Gastrocnemius medialis (tissue), 4 donors: Measurements from ENCODE around the gene SPINK8. TPM values are rescaled to one million over a fixed set of nuclear protein-coding genes. Genes with fewer than 3 reads are reported as not detected.

Experiments
- ATAC-seq, 2 donors: fragments of 150-250 bp; one replicate each; pipeline ENCODE4 v1.9.1; 2016
- DNase-seq, 2 donors: peaks; one replicate each; pipeline ENCODE4 v3.0.0-alpha.2; 2019
- H3K27ac ChIP-seq, 4 donors: fragments of 200-600 bp; sonication (generic); 1 replicate in 1 of 4; 2 replicates in 3 of 4; pipeline ENCODE4 v1.5.1; 2016 to 2018; ENCODE audit warnings: mild to moderate bottlenecking in 2 of 4, moderate library complexity in 1 of 4
- H3K27me3 ChIP-seq, 3 donors: fragments of 200-600 bp; sonication (generic) in 2 of 3; 1 replicate in 1 of 3; 2 replicates in 2 of 3; pipeline versions ENCODE4 v1.5.1 to v1.6.0; 2016 to 2019; ENCODE audit warnings: mild to moderate bottlenecking in 1 of 3, moderate library complexity in 1 of 3
- H3K36me3 ChIP-seq, 2 donors: fragments of 200-600 bp; sonication (generic) in 1 of 2; one replicate each; pipeline ENCODE4 v1.5.1; 2017 to 2018
- H3K4me1 ChIP-seq, 2 donors: fragments of 200-600 bp; sonication (generic) in 1 of 2; one replicate each; pipeline ENCODE4 v1.5.1; 2016 to 2017; ENCODE audit warnings: mild to moderate bottlenecking in 2 of 2
- H3K4me3 ChIP-seq, 4 donors: fragments of 200-600 bp; sonication (generic) in 3 of 4; 1 replicate in 1 of 4; 2 replicates in 3 of 4; pipeline ENCODE4 v1.5.1; 2016 to 2019; ENCODE audit warnings: mild to moderate bottlenecking in 2 of 4
- H3K9me3 ChIP-seq, 3 donors: fragments of 200-600 bp; sonication (generic) in 2 of 3; 1 replicate in 1 of 3; 2 replicates in 2 of 3; pipeline ENCODE4 v1.5.1; 2016 to 2019
- CTCF ChIP-seq, 5 experiments: fragments of 450-650 bp in 3 of 5; fragments of 200-600 bp in 2 of 5; sonication (generic) in 2 of 5; IDR thresholded peaks in 4 of 5; conservative IDR thresholded peaks in 1 of 5; 1 replicate in 4 of 5; 2 replicates in 1 of 5; pipeline ENCODE4 v1.5.1; 2016 to 2019; ENCODE audit warnings: antibody characterized with exemption in 5 of 5, mild to moderate bottlenecking in 3 of 5, moderate library complexity in 3 of 5
- POLR2A ChIP-seq, 2 donors: fragments of 450-650 bp; IDR thresholded peaks; one replicate each; pipeline ENCODE4 v1.6.1; 2017; ENCODE audit warnings: antibody characterized with exemption in 2 of 2, mild to moderate bottlenecking in 2 of 2, moderate library complexity in 2 of 2
- in situ Hi-C, 4 donors: fragments of 200-750 bp; cut with MboI; loops; one replicate each; pipeline versions ENCODE4 v1.15.0 to v1.8.0; 2017; ENCODE audit warnings: low sequenced_read_pairs in 4 of 4
- intact Hi-C: fragments of 100-400 bp; cut with DNase I; formaldehyde crosslinking; loops from one replicate; pipeline ENCODE4 v1.15.1; 2023; ENCODE audit warnings: low total_unique reads
- total RNA-seq, 4 donors: library from RNA; depleted of rRNA; stranded (reverse); fragments of >200 nt; gene quantifications; one replicate each; pipeline versions ENCODE4 v1.1.0 to v1.2.3, GENCODE V29; 2016

SPINK8 gene
- total RNA-seq, 4 donors from 2014 or later = not detected

DNA sequence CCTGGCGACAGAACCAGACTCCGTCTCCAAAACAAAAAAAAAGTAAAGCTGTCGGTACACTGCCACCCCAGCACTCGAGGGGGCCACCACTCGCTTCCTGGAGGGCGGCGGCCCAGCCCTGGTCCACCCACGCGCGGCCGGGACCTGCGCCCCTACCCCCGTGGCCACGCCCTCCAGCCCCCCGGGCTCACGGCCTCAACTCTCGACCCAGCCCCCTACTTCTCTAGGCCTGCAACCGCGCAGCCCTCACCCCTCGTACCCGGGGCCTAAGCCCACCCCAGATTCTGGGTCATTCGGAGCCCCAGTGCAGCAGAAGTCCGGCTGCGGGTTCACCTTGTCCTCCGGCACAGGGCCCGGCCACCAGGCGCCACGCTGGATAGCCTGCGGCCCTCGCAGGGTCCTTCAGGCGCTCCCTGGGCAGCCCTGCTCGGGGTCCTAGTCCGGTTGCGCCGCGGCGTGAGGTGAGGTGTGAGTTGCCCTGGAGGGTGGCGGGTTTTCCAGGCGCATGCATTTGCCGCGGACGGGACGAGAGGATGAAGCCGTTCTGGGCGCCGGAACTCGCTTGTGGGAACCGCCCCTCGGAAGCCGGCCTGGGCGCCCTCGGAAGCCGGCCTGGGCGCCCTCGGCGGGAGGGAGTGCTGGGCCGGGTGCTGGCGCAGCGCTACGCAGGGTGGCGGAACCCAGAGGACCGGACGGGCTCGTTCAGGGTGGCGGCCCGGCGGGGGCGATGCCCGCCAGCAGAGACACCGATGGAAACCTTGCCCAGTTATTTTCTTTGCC is 32.3 kb downstream of the SPINK8 start, which contains the start of gene NME6:
Gene NME6, minus strand, starts transcription at position 348 of the 780 bp plus-strand sequence.
- ATAC-seq = peak; percentile 94
- Histone ChIP-seq H3K27me3 (no peaks in the 10 kb centered on the region), H3K4me1 (peaks cover 15 to 18% of the 10 kb centered on the region in 2 donors), H3K4me3 (peak within 1 kb of the TSS; percentile 95 to 98 (median 96)), H3K36me3 (peaks cover 0 to 21% of the 10 kb centered on the region in 2 donors), H3K9me3 (no peaks in the 10 kb centered on the region), H3K27ac (peak within 1 kb of the TSS; percentile 93 to 99 (median 96))
- in situ Hi-C loops (no loop called here), intact Hi-C loops (no loop called here)
- DNase-seq = peak; percentile 83 to 90
- TF ChIP-seq POLR2A (IDR thresholded peaks at IDR 0.05) = peak; percentile 63 to 85
- TF ChIP-seq CTCF (IDR thresholded peaks at IDR 0.05 in 4 of 5, conservative IDR thresholded peaks at IDR 0.05 in 1 of 5) = peak in 2 of 5 experiments; percentile 20 to 28

GRCh38 chr3:48299746-48300712 is 33.4 kb downstream of the SPINK8 start:
- Histone ChIP-seq H3K4me3 (peak overlapping the region; percentile 95 to 98 (median 96)), H3K27ac (peak overlapping the region; percentile 93 to 99 (median 96)), H3K4me1 (peaks cover 15 to 18% of the 10 kb centered on the region in 2 donors), H3K9me3 (no peaks in the 10 kb centered on the region), H3K27me3 (no peaks in the 10 kb centered on the region), H3K36me3 (peaks cover 0 to 32% of the 10 kb centered on the region in 2 donors)
- in situ Hi-C loops (no loop called here), intact Hi-C loops (no loop called here)
- ATAC-seq (no peak), DNase-seq (no peak)
- TF ChIP-seq CTCF (IDR thresholded peaks at IDR 0.05 in 4 of 5, conservative IDR thresholded peaks at IDR 0.05 in 1 of 5) (no peak), POLR2A (IDR thresholded peaks at IDR 0.05) (no peak)

DNA sequence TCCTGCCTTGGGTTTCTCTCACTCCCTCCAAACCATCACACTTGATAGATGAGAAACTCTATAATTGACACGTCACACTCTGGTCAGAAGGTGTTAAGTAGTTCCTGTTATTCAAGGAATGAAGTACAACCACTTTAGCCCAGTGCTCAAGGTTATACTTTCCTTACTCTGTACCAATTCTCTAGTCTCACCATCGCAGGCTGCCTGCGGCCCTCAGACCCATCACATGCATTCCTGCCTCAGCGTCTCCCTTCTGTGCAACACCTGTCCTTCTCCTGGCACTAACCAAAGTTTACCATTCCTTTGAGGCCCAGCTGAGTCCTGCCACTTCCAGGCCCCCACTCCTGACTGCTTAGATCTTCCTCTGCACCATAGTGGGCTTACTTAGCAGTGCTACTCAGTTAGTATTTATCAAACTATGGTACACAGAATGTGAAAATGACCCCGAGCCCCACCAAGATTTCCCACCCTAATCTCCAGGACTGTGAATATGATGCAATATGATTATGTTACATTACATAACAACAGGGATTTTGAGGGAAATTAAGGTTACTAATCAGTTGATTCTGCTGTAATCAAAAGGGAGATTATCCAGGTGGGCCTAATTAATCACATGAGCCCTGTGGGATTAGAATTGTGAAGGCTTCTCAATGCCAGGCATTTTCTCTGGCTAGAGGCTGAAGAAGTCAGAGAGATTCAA is 36.2 kb downstream of the SPINK8 start:
- Histone ChIP-seq H3K27me3 (no peaks in the 10 kb centered on the region), H3K4me1 (peaks cover 14 to 15% of the 10 kb centered on the region in 2 donors), H3K4me3 (no peak overlapping the region), H3K36me3 (peaks cover 0 to 57% of the 10 kb centered on the region in 2 donors), H3K9me3 (no peaks in the 10 kb centered on the region), H3K27ac (no peak overlapping the region)
- in situ Hi-C loops = no loop called here
- TF ChIP-seq POLR2A (IDR thresholded peaks at IDR 0.05) (no peak), CTCF (IDR thresholded peaks at IDR 0.05 in 4 of 5, conservative IDR thresholded peaks at IDR 0.05 in 1 of 5) (no peak)
- ATAC-seq = no peak
- DNase-seq = no peak
- intact Hi-C loops = no loop called here

DNA sequence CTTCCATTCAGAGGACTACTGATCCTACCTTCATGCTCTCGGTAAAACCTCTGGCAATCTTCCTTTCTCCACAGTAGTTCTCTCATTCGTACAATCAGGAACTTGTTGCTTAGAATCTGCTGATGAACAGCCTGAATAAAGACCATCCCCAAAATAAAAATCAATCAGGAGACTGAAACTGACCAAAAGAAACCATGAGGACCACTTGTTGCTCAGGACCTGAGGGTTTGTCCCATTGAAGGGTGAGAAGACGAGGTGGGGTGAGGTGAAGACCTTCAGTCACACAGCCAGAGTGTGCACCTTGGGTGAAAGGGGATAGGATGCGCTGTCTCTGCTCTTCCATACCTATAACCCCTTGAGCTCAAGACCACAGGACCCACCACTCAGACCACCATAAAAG is 36.8 kb downstream of the SPINK8 start:
- ATAC-seq (no peak), DNase-seq (no peak)
- in situ Hi-C loops (no loop called here), intact Hi-C loops (no loop called here)
- Histone ChIP-seq H3K9me3 (no peaks in the 10 kb centered on the region), H3K4me3 (no peak overlapping the region), H3K27me3 (no peaks in the 10 kb centered on the region), H3K4me1 (peaks cover 10 to 11% of the 10 kb centered on the region in 2 donors), H3K27ac (no peak overlapping the region), H3K36me3 (peaks cover 0 to 57% of the 10 kb centered on the region in 2 donors)
- TF ChIP-seq POLR2A (IDR thresholded peaks at IDR 0.05) = no peak
